ENCODE measurements around the gene CCDC188.

Gene CCDC188

GRCh38 chr22:20137671-20138416, 13.0 kb downstream of the CCDC188 start:
- H3K4me3 ChIP-seq (ENCODE audit: low read depth, low read length) = no peak overlapping the region
- TF ChIP-seq, protein P1, sequence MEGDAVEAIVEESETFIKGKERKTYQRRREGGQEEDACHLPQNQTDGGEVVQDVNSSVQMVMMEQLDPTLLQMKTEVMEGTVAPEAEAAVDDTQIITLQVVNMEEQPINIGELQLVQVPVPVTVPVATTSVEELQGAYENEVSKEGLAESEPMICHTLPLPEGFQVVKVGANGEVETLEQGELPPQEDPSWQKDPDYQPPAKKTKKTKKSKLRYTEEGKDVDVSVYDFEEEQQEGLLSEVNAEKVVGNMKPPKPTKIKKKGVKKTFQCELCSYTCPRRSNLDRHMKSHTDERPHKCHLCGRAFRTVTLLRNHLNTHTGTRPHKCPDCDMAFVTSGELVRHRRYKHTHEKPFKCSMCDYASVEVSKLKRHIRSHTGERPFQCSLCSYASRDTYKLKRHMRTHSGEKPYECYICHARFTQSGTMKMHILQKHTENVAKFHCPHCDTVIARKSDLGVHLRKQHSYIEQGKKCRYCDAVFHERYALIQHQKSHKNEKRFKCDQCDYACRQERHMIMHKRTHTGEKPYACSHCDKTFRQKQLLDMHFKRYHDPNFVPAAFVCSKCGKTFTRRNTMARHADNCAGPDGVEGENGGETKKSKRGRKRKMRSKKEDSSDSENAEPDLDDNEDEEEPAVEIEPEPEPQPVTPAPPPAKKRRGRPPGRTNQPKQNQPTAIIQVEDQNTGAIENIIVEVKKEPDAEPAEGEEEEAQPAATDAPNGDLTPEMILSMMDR (IDR thresholded peaks at IDR 0.05; ENCODE audit: borderline replicate concordance, insufficient read depth, low read depth, low read length) = no peak

DNA sequence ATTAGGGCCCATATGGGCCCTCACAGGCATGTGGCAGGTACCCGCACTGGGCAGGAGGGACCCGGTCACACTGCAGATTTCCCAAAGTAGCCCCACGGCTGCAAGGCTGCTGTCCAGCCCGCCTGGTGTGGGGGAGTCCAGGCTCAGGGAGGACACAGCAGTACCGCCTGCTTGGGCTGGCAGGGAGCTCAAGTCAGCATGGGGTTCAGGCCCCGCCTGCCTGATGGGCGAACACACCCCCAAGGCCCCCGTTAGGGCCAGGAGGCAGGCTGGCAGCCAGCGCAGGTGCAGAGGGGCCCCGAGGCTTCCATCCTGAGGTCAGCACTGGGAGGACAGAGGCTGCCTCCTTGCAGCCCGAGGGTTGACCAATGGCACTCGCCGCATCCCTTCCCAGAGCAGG, 13.7 kb downstream of the CCDC188 start:
- no peak overlapping the region for H3K4me3 ChIP-seq (ENCODE audit: low read depth, low read length)
- TF ChIP-seq, protein P1 (IDR thresholded peaks at IDR 0.05; ENCODE audit: borderline replicate concordance, insufficient read depth, low read depth, low read length) = no peak

- no peak overlapping the region for H3K4me3 ChIP-seq (ENCODE audit: low read depth, low read length)
- TF ChIP-seq, protein P1 (IDR thresholded peaks at IDR 0.05; ENCODE audit: borderline replicate concordance, insufficient read depth, low read depth, low read length) = no peak
Measured at GRCh38 chr22:20136603-20136873, 14.3 kb downstream of the CCDC188 start.

- no peak overlapping the region for H3K4me3 ChIP-seq (ENCODE audit: low read depth, low read length)
- TF ChIP-seq, protein P1 (IDR thresholded peaks at IDR 0.05; ENCODE audit: borderline replicate concordance, insufficient read depth, low read depth, low read length) = no peak
Measured at GRCh38 chr22:20135806-20136602, 14.9 kb downstream of the CCDC188 start.

GRCh38 chr22:20135265-20135664, 15.6 kb downstream of the CCDC188 start:
- H3K4me3 ChIP-seq (ENCODE audit: low read depth, low read length) = no peak overlapping the region
- TF ChIP-seq, protein P1 (IDR thresholded peaks at IDR 0.05; ENCODE audit: borderline replicate concordance, insufficient read depth, low read depth, low read length) = no peak

- TF ChIP-seq, protein P1 (IDR thresholded peaks at IDR 0.05; ENCODE audit: borderline replicate concordance, insufficient read depth, low read depth, low read length) = no peak
- H3K4me3 ChIP-seq (ENCODE audit: low read depth, low read length) = no peak overlapping the region
Measured at GRCh38 chr22:20133930-20134549, 16.8 kb downstream of the CCDC188 start.

All from GM12875 (cell line).